K562 (cell line): ENCODE measurements around the gene VWF. TPM values are rescaled to one million over a fixed set of nuclear protein-coding genes. Genes with fewer than 3 reads are reported as not detected.

ENCODE experiments used
- ATAC-seq: fragments of 200-7000 bp; cut with Tn5 transposase; 3 replicates; pipeline ENCODE4 v1.9.1; 2020; ENCODE audit warnings: moderate library complexity
- BruUV-seq: library from RNA; stranded (reverse); fragments of 400-500 nt; replicated peaks from 2 replicates; lab custom pipeline; 2021; lab: Mats Ljungman, UMichigan
- CTCF ChIA-PET: fragments of 300-600 bp; formaldehyde crosslinking; extraction: SDS; loops from one replicate; lab custom pipeline; 2021; ENCODE audit warnings: low intra/inter-chr PET ratio; lab: Yijun Ruan, JAX
- POLR2A ChIA-PET: fragments of 300-600, 350-650 bp; sonication (Branson Sonifier 250); formaldehyde crosslinking; extraction: SDS; loops from one replicate; lab custom pipeline; 2021; ENCODE audit warnings: antibody characterized with exemption, inconsistent platforms; lab: Yijun Ruan, JAX
- DNase-seq, 4 experiments: peaks; one replicate each; pipeline versions ENCODE4 v3.0.0 to v3.0.0-alpha.2; 2011 to 2018; ENCODE audit warnings: low spot score in 3 of 4, mixed read lengths in 3 of 4; ENCODE audit errors: extremely low read depth in 1 of 4
- FAIRE-seq: peaks from 2 replicates; lab custom pipeline; 2011; peaks lifted over from hg19 to GRCh38; lab: Jason Lieb, UNC
- H2AFZ ChIP-seq: 2 replicates; pipeline ENCODE4 v1.6.0; 2011; ENCODE audit warnings: low read depth, low read length, control low read depth, inconsistent platforms
- H3K27ac ChIP-seq: fragments of 200-600 bp; 3 replicates; pipeline ENCODE4 v1.8.0; 2011; ENCODE audit warnings: low read depth, mild to moderate bottlenecking, control low read depth, inconsistent platforms, low read length, moderate library complexity, mixed read lengths; ENCODE audit errors: extremely low read depth
- H3K27me3 ChIP-seq, 2 experiments: fragments of 300-600 bp in 1 of 2; 2 replicates in 1 of 2; 3 replicates in 1 of 2; pipeline versions ENCODE4 v1.6.0 to v1.8.0; 2011; ENCODE audit warnings: inconsistent platforms in 2 of 2, low read length in 2 of 2, mild to moderate bottlenecking in 1 of 2, mixed read lengths in 1 of 2, moderate library complexity in 1 of 2; ENCODE audit not compliant: control insufficient read depth in 2 of 2, insufficient read depth in 2 of 2
- H3K36me3 ChIP-seq: fragments of 300-600 bp; 3 replicates; pipeline ENCODE4 v1.8.0; 2011; ENCODE audit warnings: mild to moderate bottlenecking, low read length, inconsistent platforms; ENCODE audit not compliant: control insufficient read depth, insufficient read depth
- H3K4me1 ChIP-seq, 2 experiments: fragments of 200-600 bp in 1 of 2; replicated peaks in 1 of 2; 2 replicates in 1 of 2; 3 replicates in 1 of 2; pipeline versions ENCODE4 v1.5.1 to v1.8.0; 2011; ENCODE audit warnings: inconsistent platforms in 2 of 2, low read length in 2 of 2, mild to moderate bottlenecking in 1 of 2, mixed read lengths in 1 of 2, moderate library complexity in 1 of 2; ENCODE audit not compliant: control insufficient read depth in 2 of 2, insufficient read depth in 2 of 2
- H3K4me2 ChIP-seq: 2 replicates; pipeline ENCODE4 v1.6.1; 2011; ENCODE audit warnings: low read length, control low read depth, inconsistent platforms, mixed read lengths; ENCODE audit not compliant: insufficient read depth
- H3K4me3 ChIP-seq: fragments of 200-600 bp; sonication (generic), shearing (Covaris generic); 2 replicates; pipeline ENCODE4 v1.5.1; 2016; ENCODE audit warnings: control low read depth, inconsistent platforms
- H3K79me2 ChIP-seq: fragments of 200-600 bp; 3 replicates; pipeline ENCODE4 v1.8.0; 2011; ENCODE audit warnings: low read length, inconsistent platforms; ENCODE audit not compliant: control insufficient read depth, insufficient read depth
- H3K9ac ChIP-seq, 2 experiments: 2 replicates each; pipeline versions ENCODE4 v1.6.0 to v1.6.1; 2011; ENCODE audit warnings: low read depth in 2 of 2, low read length in 2 of 2, control low read depth in 1 of 2, inconsistent platforms in 1 of 2, mild to moderate bottlenecking in 1 of 2, mixed read lengths in 1 of 2; ENCODE audit not compliant: insufficient read depth in 1 of 2
- H3K9me1 ChIP-seq: one replicate; pipeline ENCODE4 v1.6.0; 2011; ENCODE audit warnings: inconsistent platforms, mild to moderate bottlenecking, low read length, moderate library complexity; ENCODE audit not compliant: control insufficient read depth, insufficient read depth
- H3K9me3 ChIP-seq: replicated peaks from 2 replicates; pipeline ENCODE4 v1.5.1; 2011; ENCODE audit warnings: low read depth, low read length, inconsistent platforms; ENCODE audit not compliant: control insufficient read depth, insufficient read depth
- H4K20me1 ChIP-seq: replicated peaks from 2 replicates; pipeline ENCODE4 v1.6.1; 2011; ENCODE audit warnings: low read length, inconsistent platforms, mixed read lengths; ENCODE audit not compliant: control insufficient read depth, insufficient read depth
- CHD1 ChIP-seq: fragments of 200-600 bp; sonication (generic); IDR thresholded peaks from one replicate; pipeline ENCODE4 v1.6.1; 2012; ENCODE audit warnings: mild to moderate bottlenecking, moderate library complexity, low read length, inconsistent platforms
- DIDO1 ChIP-seq: fragments of 450-650 bp; IDR thresholded peaks from 2 replicates; pipeline ENCODE4 v1.6.1; 2016; ENCODE audit warnings: low read depth, missing biosample characterization, missing genetic modification characterization
- HDAC6 ChIP-seq: IDR thresholded peaks from 2 replicates; pipeline ENCODE4 v1.6.1; 2012; ENCODE audit warnings: low read depth, mild to moderate bottlenecking, control low read depth, inconsistent platforms, low read length, moderate library complexity
- LCOR ChIP-seq: sonication (generic); formaldehyde crosslinking; IDR thresholded peaks from 2 replicates; pipeline ENCODE4 v1.8.0; 2022; ENCODE audit warnings: mild to moderate bottlenecking, missing genetic modification reagents
- MTA1 ChIP-seq: fragments of 450-650 bp; IDR thresholded peaks from 2 replicates; pipeline ENCODE4 v1.6.1; 2017; ENCODE audit warnings: borderline replicate concordance
- NFATC3 ChIP-seq: fragments of 450-650 bp; IDR thresholded peaks from 2 replicates; pipeline ENCODE4 v1.6.1; 2017; ENCODE audit warnings: mild to moderate bottlenecking
- PCBP1 ChIP-seq: fragments of 200-400 bp; formaldehyde crosslinking; IDR thresholded peaks from 2 replicates; pipeline ENCODE4 v1.6.1; 2018; ENCODE audit warnings: mild to moderate bottlenecking, low read depth, low read length; ENCODE audit not compliant: poor library complexity, severe bottlenecking
- SMAD1 ChIP-seq: fragments of 150-350 bp; IDR thresholded peaks from 2 replicates; pipeline ENCODE4 v1.6.1; 2014; ENCODE audit warnings: low read length, low read depth; ENCODE audit not compliant: partially characterized antibody
- ZNF165 ChIP-seq: fragments of 250-450 bp; sonication (Bioruptor Pico); IDR thresholded peaks from 2 replicates; pipeline ENCODE4 v1.4.0; 2020; ENCODE audit warnings: borderline replicate concordance
- ZNF696 ChIP-seq: fragments of 250-450 bp; sonication (Bioruptor Pico); conservative IDR thresholded peaks from 2 replicates; pipeline ENCODE4 v1.4.0; 2020; ENCODE audit warnings: mild to moderate bottlenecking, moderate library complexity
- ZSCAN29 ChIP-seq: fragments of 450-650 bp; IDR thresholded peaks from 2 replicates; pipeline ENCODE4 v1.6.1; 2017
- WGBS: fragments of 100-300 bp; shearing (Covaris generic); methylation state at CpG from one replicate; pipeline ENCODE4 v1.1.6; 2016; ENCODE audit warnings: low coverage, mixed read lengths; ENCODE audit not compliant: insufficient coverage; ENCODE audit errors: missing lambda C conversion rate; 5-methylcytosine and 5-hydroxymethylcytosine counted together
- in situ Hi-C: fragments of 300-500 bp; cut with MboI; formaldehyde crosslinking; loops from 4 replicates; pipeline ENCODE4 v1.15.0; 2018; ENCODE audit warnings: inconsistent platforms, mixed read lengths
- intact Hi-C: fragments of 100-400 bp; cut with micrococcal nuclease; formaldehyde crosslinking; loops from 2 replicates; pipeline ENCODE4 v1.14.2; 2022
- polyA plus RNA-seq, 8 experiments: library from polyadenylated mRNA; depleted of rRNA in 4 of 8; stranded (reverse) in 5 of 8; unstranded in 3 of 8; fragments of >200 nt; fragmentation: Nextera tagmentation in 2 of 8; fragmentation: Illumina TruSeq in 1 of 8; extraction: Ambion mirVana in 2 of 8; extraction: Trizol in 1 of 8; gene quantifications; 2 replicates each; pipeline versions ENCODE4 v1.2.1 to v1.2.3, GENCODE V29; 2011 to 2014; ENCODE audit warnings: inconsistent platforms in 1 of 8, missing spikeins in 1 of 8
- total RNA-seq, 7 experiments: library from RNA; depleted of rRNA in 6 of 7; stranded (reverse); fragments of >200 nt in 6 of 7; fragmentation: Illumina TruSeq in 2 of 7; extraction: Trizol in 2 of 7; gene quantifications; 2 replicates each; pipeline versions ENCODE4 v1.2.1 to v1.2.3, GENCODE V29; 2011 to 2021; ENCODE audit warnings: low replicate concordance in 1 of 7
- TF ChIP-seq, protein P1 (sequence below): sonication (generic); formaldehyde crosslinking; IDR thresholded peaks from 2 replicates; pipeline ENCODE4 v1.8.0; 2023; ENCODE audit warnings: missing genetic modification reagents, mild to moderate bottlenecking, borderline replicate concordance
- TF ChIP-seq, protein P2 (sequence below): sonication (generic); formaldehyde crosslinking; IDR thresholded peaks from 2 replicates; pipeline ENCODE4 v1.8.0; 2022; ENCODE audit warnings: missing genetic modification reagents, mild to moderate bottlenecking, moderate library complexity, borderline replicate concordance
- TF ChIP-seq, protein P3 (sequence below): sonication (generic); formaldehyde crosslinking; IDR thresholded peaks from 2 replicates; pipeline ENCODE4 v1.8.0; 2022; ENCODE audit warnings: mild to moderate bottlenecking, missing genetic modification reagents

The VWF gene
- total and polyA plus RNA-seq, 9 of the 15 experiments (the other 6 are each of a cell fraction or from before 2014, with no cell fraction given) = 0.53 TPM; not detected in 8

DNA sequence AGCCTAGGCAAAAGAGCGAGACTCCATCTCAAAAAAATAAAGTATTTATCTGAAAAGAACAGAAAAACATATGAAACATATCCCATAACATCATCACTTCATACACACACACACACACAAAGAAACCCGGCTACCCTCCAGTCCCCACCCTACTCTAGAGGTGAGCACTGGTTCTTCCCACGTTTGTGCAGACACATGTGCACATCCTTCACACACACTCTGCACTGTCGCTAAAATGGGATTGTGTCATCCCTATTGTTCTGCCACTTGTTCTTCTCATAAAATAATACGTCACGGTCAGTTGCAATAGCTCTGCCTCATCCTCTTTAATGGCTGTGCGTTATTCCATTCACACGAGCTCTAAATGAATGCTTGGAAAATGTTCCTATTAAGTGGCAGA, 93.5 kb downstream of the VWF start:
- BruUV-seq = no TSS peak
- Histone ChIP-seq H3K9ac (no peak overlapping the region), H3K4me1 (no peaks in the 10 kb centered on the region; a peak in 1 of 5 replicates), H2AFZ (no peak overlapping the region), H4K20me1 (no peaks in the 10 kb centered on the region), H3K9me3 (no peaks in the 10 kb centered on the region), H3K4me2 (no peak overlapping the region), H3K9me1 (no peaks in the 10 kb centered on the region), H3K36me3 (no peaks in the 10 kb centered on the region), H3K4me3 (no peak overlapping the region), H3K27me3 (peaks cover 0 to 5% of the 10 kb centered on the region in 2 experiments; a peak in 2 of 5 replicates), H3K79me2 (no peaks in the 10 kb centered on the region), H3K27ac (no peak overlapping the region)
- 0% methylated on average over 8 of the region's 8 CpGs for WGBS
- intact Hi-C loops (no loop called here), in situ Hi-C loops (no loop called here)
- POLR2A ChIA-PET = no interaction called here
- ATAC-seq = no peak
- no peak for FAIRE-seq
- CTCF ChIA-PET = no interaction called here
- DNase-seq = no peak
- TF ChIP-seq ZNF165 (CRISPR knock-in tag) (no peak), LCOR (no peak), CHD1 (no peak), DIDO1 (tag) (no peak), PCBP1 (no peak), SMAD1 (no peak), HDAC6 (no peak), NFATC3 (no peak), ZNF696 (no peak), MTA1 (no peak), ZSCAN29 (no peak)
- TF ChIP-seq, protein P1, sequence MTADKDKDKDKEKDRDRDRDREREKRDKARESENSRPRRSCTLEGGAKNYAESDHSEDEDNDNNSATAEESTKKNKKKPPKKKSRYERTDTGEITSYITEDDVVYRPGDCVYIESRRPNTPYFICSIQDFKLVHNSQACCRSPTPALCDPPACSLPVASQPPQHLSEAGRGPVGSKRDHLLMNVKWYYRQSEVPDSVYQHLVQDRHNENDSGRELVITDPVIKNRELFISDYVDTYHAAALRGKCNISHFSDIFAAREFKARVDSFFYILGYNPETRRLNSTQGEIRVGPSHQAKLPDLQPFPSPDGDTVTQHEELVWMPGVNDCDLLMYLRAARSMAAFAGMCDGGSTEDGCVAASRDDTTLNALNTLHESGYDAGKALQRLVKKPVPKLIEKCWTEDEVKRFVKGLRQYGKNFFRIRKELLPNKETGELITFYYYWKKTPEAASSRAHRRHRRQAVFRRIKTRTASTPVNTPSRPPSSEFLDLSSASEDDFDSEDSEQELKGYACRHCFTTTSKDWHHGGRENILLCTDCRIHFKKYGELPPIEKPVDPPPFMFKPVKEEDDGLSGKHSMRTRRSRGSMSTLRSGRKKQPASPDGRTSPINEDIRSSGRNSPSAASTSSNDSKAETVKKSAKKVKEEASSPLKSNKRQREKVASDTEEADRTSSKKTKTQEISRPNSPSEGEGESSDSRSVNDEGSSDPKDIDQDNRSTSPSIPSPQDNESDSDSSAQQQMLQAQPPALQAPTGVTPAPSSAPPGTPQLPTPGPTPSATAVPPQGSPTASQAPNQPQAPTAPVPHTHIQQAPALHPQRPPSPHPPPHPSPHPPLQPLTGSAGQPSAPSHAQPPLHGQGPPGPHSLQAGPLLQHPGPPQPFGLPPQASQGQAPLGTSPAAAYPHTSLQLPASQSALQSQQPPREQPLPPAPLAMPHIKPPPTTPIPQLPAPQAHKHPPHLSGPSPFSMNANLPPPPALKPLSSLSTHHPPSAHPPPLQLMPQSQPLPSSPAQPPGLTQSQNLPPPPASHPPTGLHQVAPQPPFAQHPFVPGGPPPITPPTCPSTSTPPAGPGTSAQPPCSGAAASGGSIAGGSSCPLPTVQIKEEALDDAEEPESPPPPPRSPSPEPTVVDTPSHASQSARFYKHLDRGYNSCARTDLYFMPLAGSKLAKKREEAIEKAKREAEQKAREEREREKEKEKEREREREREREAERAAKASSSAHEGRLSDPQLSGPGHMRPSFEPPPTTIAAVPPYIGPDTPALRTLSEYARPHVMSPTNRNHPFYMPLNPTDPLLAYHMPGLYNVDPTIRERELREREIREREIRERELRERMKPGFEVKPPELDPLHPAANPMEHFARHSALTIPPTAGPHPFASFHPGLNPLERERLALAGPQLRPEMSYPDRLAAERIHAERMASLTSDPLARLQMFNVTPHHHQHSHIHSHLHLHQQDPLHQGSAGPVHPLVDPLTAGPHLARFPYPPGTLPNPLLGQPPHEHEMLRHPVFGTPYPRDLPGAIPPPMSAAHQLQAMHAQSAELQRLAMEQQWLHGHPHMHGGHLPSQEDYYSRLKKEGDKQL (CRISPR knock-in tag) = no peak
- TF ChIP-seq, protein P2, sequence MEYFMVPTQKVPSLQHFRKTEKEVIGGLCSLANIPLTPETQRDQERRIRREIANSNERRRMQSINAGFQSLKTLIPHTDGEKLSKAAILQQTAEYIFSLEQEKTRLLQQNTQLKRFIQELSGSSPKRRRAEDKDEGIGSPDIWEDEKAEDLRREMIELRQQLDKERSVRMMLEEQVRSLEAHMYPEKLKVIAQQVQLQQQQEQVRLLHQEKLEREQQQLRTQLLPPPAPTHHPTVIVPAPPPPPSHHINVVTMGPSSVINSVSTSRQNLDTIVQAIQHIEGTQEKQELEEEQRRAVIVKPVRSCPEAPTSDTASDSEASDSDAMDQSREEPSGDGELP = no peak
- TF ChIP-seq, protein P3, sequence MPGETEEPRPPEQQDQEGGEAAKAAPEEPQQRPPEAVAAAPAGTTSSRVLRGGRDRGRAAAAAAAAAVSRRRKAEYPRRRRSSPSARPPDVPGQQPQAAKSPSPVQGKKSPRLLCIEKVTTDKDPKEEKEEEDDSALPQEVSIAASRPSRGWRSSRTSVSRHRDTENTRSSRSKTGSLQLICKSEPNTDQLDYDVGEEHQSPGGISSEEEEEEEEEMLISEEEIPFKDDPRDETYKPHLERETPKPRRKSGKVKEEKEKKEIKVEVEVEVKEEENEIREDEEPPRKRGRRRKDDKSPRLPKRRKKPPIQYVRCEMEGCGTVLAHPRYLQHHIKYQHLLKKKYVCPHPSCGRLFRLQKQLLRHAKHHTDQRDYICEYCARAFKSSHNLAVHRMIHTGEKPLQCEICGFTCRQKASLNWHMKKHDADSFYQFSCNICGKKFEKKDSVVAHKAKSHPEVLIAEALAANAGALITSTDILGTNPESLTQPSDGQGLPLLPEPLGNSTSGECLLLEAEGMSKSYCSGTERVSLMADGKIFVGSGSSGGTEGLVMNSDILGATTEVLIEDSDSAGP (CRISPR knock-in tag) = no peak
